ENCODE results near the gene PRSS36. TPM values are rescaled to one million over a fixed set of nuclear protein-coding genes. Genes with fewer than 3 reads are reported as not detected.
"Not testable (repeated sequence)": the region's sequence is repeated elsewhere in the genome, so short reads cannot be mapped to it uniquely, and the experiment has no call there.

Gene PRSS36
- total RNA-seq, 4 donors from 2014 or later, result 1.0 to 8.1 (median 3.7) TPM; not detected in 1

GRCh38 chr16:31148896-31149295 lies 970 bp downstream of the PRSS36 start:
- TF ChIP-seq CTCF (IDR thresholded peaks at IDR 0.05 in 4 of 5, conservative IDR thresholded peaks at IDR 0.05 in 1 of 5) (no peak), POLR2A (IDR thresholded peaks at IDR 0.05) (no peak)
- no peak overlapping the region for H3K4me3 ChIP-seq
- H3K27me3 ChIP-seq, result no peaks in the 10 kb centered on the region
- no peaks in the 10 kb centered on the region for H3K9me3 ChIP-seq
- intact Hi-C loops (cut with DNase I; ENCODE audit: low total_unique reads), result no loop called here
- no peak for ATAC-seq
- no peaks in the 10 kb centered on the region for H3K36me3 ChIP-seq
- no peak for DNase-seq
- in situ Hi-C loops (cut with MboI; ENCODE audit: low sequenced_read_pairs in 4 of 4), result no loop called here
- H3K4me1 ChIP-seq, result peaks cover 0 to 5% of the 10 kb centered on the region in 2 donors
- no peak overlapping the region for H3K27ac ChIP-seq

- ATAC-seq, result no peak
- H3K27me3 ChIP-seq, result no peaks in the 10 kb centered on the region
These were observed 1.6 kb downstream of the PRSS36 start for GRCh38 chr16:31148281-31148728.

DNA sequence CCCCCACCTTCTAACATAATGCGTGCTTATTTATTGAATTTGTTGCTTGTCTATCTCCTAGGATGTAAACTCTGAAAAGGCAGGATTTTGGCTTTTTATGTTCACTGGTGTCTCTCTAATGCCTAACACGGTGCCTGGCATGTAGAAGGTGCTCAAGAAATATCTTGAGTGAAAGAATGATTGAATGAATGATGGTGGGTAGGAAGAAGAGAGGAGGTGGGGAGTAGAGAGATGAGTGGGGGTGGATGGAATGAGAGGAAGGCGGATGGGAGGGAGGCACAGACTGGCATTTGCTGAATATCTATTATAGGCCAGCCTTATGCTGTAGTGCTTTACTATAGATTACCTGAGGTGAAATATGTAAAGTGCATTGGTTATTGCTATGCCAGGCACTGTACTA lies 2.3 kb downstream of the PRSS36 start:
- intact Hi-C loops (cut with DNase I; ENCODE audit: low total_unique reads), result no loop called here
- in situ Hi-C loops (cut with MboI; ENCODE audit: low sequenced_read_pairs in 4 of 4), result no loop called here
- ATAC-seq (no peak), DNase-seq (no peak)
- Histone ChIP-seq H3K36me3 (no peaks in the 10 kb centered on the region), H3K4me3 (no peak overlapping the region), H3K27me3 (no peaks in the 10 kb centered on the region), H3K4me1 (peaks cover 0 to 5% of the 10 kb centered on the region in 2 donors), H3K27ac (no peak overlapping the region), H3K9me3 (no peaks in the 10 kb centered on the region)
- no peak for TF ChIP-seq CTCF (IDR thresholded peaks at IDR 0.05 in 4 of 5, conservative IDR thresholded peaks at IDR 0.05 in 1 of 5)
- no peak for TF ChIP-seq POLR2A (IDR thresholded peaks at IDR 0.05)

More at GRCh38 chr16:31148281-31148728, 1.6 kb downstream of the PRSS36 start:
- Histone ChIP-seq H3K4me3 (no peak overlapping the region), H3K9me3 (no peaks in the 10 kb centered on the region), H3K36me3 (no peaks in the 10 kb centered on the region), H3K27ac (no peak overlapping the region), H3K4me1 (peaks cover 0 to 5% of the 10 kb centered on the region in 2 donors)
- no peak for DNase-seq
- TF ChIP-seq CTCF (IDR thresholded peaks at IDR 0.05 in 4 of 5, conservative IDR thresholded peaks at IDR 0.05 in 1 of 5), result no peak
- TF ChIP-seq POLR2A (IDR thresholded peaks at IDR 0.05), result no peak
- intact Hi-C loops (cut with DNase I; ENCODE audit: low total_unique reads), result no loop called here
- in situ Hi-C loops (cut with MboI; ENCODE audit: low sequenced_read_pairs in 4 of 4), result no loop called here

DNA sequence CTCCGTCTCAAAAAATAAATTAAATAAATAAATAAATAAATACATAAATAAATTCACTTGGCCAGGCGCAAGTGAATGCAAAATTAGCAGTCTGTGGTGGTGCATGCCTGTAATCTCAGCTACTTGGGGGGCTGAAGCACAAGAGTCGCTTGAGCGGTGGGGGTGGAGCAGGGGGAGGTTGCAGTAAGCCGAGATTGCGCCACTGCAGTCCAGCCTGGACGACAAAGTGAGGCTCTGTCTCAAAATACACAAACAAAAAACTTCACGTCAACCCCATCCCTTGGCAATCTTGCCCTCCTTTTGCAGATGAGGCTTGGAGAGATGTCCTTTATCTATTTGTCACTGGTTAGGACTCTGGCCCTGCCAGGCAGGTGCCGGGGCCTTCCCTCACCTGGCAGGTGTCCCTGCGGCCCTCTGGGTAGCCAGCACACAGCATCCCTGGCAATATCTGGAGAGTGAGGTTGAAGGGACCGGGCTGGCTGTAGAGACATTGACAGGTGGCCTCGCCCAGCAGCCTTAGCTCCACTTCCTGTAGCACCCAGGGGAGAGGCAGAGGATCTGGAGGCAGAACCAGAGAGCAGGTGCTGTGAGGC lies 4.4 kb downstream of the PRSS36 start:
- in situ Hi-C loops (cut with MboI; ENCODE audit: low sequenced_read_pairs in 4 of 4) (no loop called here), intact Hi-C loops (cut with DNase I; ENCODE audit: low total_unique reads) (no loop called here)
- no peak for DNase-seq
- Histone ChIP-seq H3K36me3 (no peaks in the 10 kb centered on the region), H3K27ac (no peak overlapping the region), H3K4me1 (peaks cover 7 to 15% of the 10 kb centered on the region in 2 donors), H3K9me3 (no peaks in the 10 kb centered on the region), H3K27me3 (no peaks in the 10 kb centered on the region), H3K4me3 (no peak overlapping the region)
- no peak for ATAC-seq
- TF ChIP-seq CTCF (IDR thresholded peaks at IDR 0.05 in 4 of 5, conservative IDR thresholded peaks at IDR 0.05 in 1 of 5), result no peak
- no peak for TF ChIP-seq POLR2A (IDR thresholded peaks at IDR 0.05)

DNA sequence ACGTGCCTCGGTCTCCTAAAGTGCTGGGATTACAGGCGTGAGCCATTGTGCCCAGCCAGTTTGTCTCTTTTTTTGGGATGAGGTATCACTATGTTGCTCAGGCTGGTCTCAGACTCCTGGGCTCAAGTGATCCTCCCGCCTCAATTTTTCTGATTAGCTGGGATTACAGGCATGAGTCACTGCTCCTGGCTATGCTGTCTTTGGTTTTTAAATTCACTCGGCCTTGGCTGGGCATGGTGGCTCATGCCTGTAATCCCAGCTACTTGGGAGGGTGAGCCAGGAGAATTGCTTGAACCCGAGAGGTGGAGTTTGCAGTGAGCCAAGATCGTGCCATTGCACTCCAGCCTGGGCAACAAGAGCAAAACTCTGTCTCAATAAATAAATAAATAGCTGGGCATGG lies 5.4 kb downstream of the PRSS36 start:
- H3K27ac ChIP-seq; DNase-seq; ATAC-seq; intact Hi-C loops (cut with DNase I; ENCODE audit: low total_unique reads); H3K36me3 ChIP-seq; H3K4me3 ChIP-seq; H3K9me3 ChIP-seq; H3K27me3 ChIP-seq; in situ Hi-C loops (cut with MboI; ENCODE audit: low sequenced_read_pairs in 4 of 4); H3K4me1 ChIP-seq: not testable (repeated sequence)

All from gastrocnemius medialis (tissue), 4 donors.